Kasumi-1 (cell line): Measurements from ENCODE around the gene CALHM3.

Experiments used
- DNase-seq, 2 experiments: peaks; one replicate each; lab custom pipeline; 2025; lab: John Stamatoyannopoulos, UW

Gene CALHM3

GRCh38 chr10:103450201-103450695 is 28.8 kb downstream of the CALHM3 start:
- DNase-seq: no peak

- no peak for DNase-seq
Observed at GRCh38 chr10:103449208-103450144, 29.6 kb downstream of the CALHM3 start.

- no peak for DNase-seq
Observed at GRCh38 chr10:103448746-103449145, 30.3 kb downstream of the CALHM3 start.

GRCh38 chr10:103447187-103447586 is 31.9 kb downstream of the CALHM3 start:
- DNase-seq: no peak

- no peak for DNase-seq
Observed at GRCh38 chr10:103445767-103446567, 33.1 kb downstream of the CALHM3 start.

GRCh38 chr10:103445366-103445765 is 33.7 kb downstream of the CALHM3 start:
- DNase-seq: no peak

GRCh38 chr10:103444478-103444877 is 34.6 kb downstream of the CALHM3 start:
- no peak for DNase-seq

- DNase-seq: no peak
Observed at GRCh38 chr10:103443475-103444185, 35.4 kb downstream of the CALHM3 start.

- peak; percentile 57 to 67 for DNase-seq
Observed at GRCh38 chr10:103442031-103442461, 37.0 kb downstream of the CALHM3 start.

- DNase-seq: no peak
Observed at GRCh38 chr10:103441611-103442010, 37.4 kb downstream of the CALHM3 start.

- no peak for DNase-seq
Observed at GRCh38 chr10:103441206-103441605, 37.8 kb downstream of the CALHM3 start.

- no peak for DNase-seq
Observed at GRCh38 chr10:103440416-103440815, 38.6 kb downstream of the CALHM3 start.

- no peak for DNase-seq
Observed at GRCh38 chr10:103439776-103440175, 39.3 kb downstream of the CALHM3 start.

GRCh38 chr10:103433858-103434257 is 45.2 kb downstream of the CALHM3 start:
- peak; percentile 81 for DNase-seq

- DNase-seq: no peak
Observed at GRCh38 chr10:103431902-103432301, 47.1 kb downstream of the CALHM3 start.

GRCh38 chr10:103429647-103430046 is 49.4 kb downstream of the CALHM3 start:
- no peak for DNase-seq

GRCh38 chr10:103428989-103429643 is 49.9 kb downstream of the CALHM3 start:
- no peak for DNase-seq

- no peak for DNase-seq
Observed at GRCh38 chr10:103427866-103428265, 51.2 kb downstream of the CALHM3 start.

- no peak for DNase-seq
Observed at GRCh38 chr10:103423748-103424147, 55.3 kb downstream of the CALHM3 start.
